Liver (tissue), 9 donors: ENCODE measurements around the gene PRRX1. TPM values are rescaled to one million over a fixed set of nuclear protein-coding genes. Genes with fewer than 3 reads are reported as not detected.

Experiments
- DNase-seq: peaks from one replicate; pipeline ENCODE4 v3.0.0-alpha.2; 2017; ENCODE audit warnings: low spot score
- H3K27ac ChIP-seq, 2 donors: one replicate each; pipeline ENCODE4 v1.7.0; 2013; ENCODE audit warnings: inconsistent platforms in 2 of 2, low read length in 2 of 2, control low read depth in 1 of 2, low read depth in 1 of 2, mild to moderate bottlenecking in 1 of 2
- H3K27me3 ChIP-seq, 4 donors: one replicate each; pipeline versions ENCODE4 v1.6.1 to v1.7.0; 2013; ENCODE audit warnings: low read length in 3 of 4, inconsistent platforms in 1 of 4, mild to moderate bottlenecking in 1 of 4, moderate library complexity in 1 of 4; ENCODE audit not compliant: control insufficient read depth in 4 of 4, insufficient read depth in 4 of 4
- H3K36me3 ChIP-seq, 4 donors: one replicate each; pipeline versions ENCODE4 v1.6.1 to v1.7.0; 2013; ENCODE audit warnings: low read length in 3 of 4, mild to moderate bottlenecking in 3 of 4, low read depth in 1 of 4, moderate library complexity in 1 of 4; ENCODE audit not compliant: control insufficient read depth in 4 of 4, insufficient read depth in 3 of 4
- H3K4me1 ChIP-seq, 4 donors: one replicate each; pipeline versions ENCODE4 v1.6.1 to v1.7.0; 2013; ENCODE audit warnings: low read length in 3 of 4, mild to moderate bottlenecking in 3 of 4, moderate library complexity in 1 of 4; ENCODE audit not compliant: control insufficient read depth in 4 of 4, insufficient read depth in 4 of 4
- H3K4me3 ChIP-seq, 3 donors: one replicate each; pipeline versions ENCODE4 v1.6.1 to v1.7.0; 2013; ENCODE audit warnings: low read length in 3 of 3, control low read depth in 1 of 3, low read depth in 1 of 3, mild to moderate bottlenecking in 1 of 3
- H3K9ac ChIP-seq, 2 donors: one replicate each; pipeline ENCODE4 v1.7.0; 2013; ENCODE audit warnings: low read length in 2 of 2, mild to moderate bottlenecking in 2 of 2, moderate library complexity in 2 of 2, control low read depth in 1 of 2, low read depth in 1 of 2
- H3K9me3 ChIP-seq, 4 donors: one replicate each; pipeline versions ENCODE4 v1.6.1 to v1.7.0; 2013; ENCODE audit warnings: low read length in 3 of 4; ENCODE audit not compliant: control insufficient read depth in 4 of 4
- CTCF ChIP-seq: fragments of 150-350 bp; IDR thresholded peaks from 2 replicates; pipeline ENCODE4 v1.5.1; 2017; ENCODE audit warnings: improper control_type of control experiment, low read depth, low read length; ENCODE audit not compliant: missing input control
- FOXA2 ChIP-seq: IDR thresholded peaks from 2 replicates; pipeline ENCODE4 v1.6.1; 2016; ENCODE audit warnings: antibody characterized with exemption
- HNF4A ChIP-seq, 2 donors: conservative IDR thresholded peaks; 2 replicates each; pipeline ENCODE4 v1.6.1; 2016; ENCODE audit warnings: antibody characterized with exemption in 2 of 2, mild to moderate bottlenecking in 2 of 2
- HNF4G ChIP-seq: IDR thresholded peaks from 2 replicates; pipeline ENCODE4 v1.6.1; 2016; ENCODE audit warnings: antibody characterized with exemption
- JUND ChIP-seq, 2 donors: IDR thresholded peaks; 2 replicates each; pipeline ENCODE4 v1.6.1; 2016; ENCODE audit warnings: antibody characterized with exemption in 2 of 2
- NR2F2 ChIP-seq: IDR thresholded peaks from 2 replicates; pipeline ENCODE4 v1.6.1; 2016; ENCODE audit warnings: antibody characterized with exemption
- RAD21 ChIP-seq, 2 donors: IDR thresholded peaks; 2 replicates each; pipeline ENCODE4 v1.6.1; 2016; ENCODE audit warnings: antibody characterized with exemption in 2 of 2, mild to moderate bottlenecking in 2 of 2
- RXRA ChIP-seq, 2 donors: IDR thresholded peaks; 2 replicates each; pipeline ENCODE4 v1.6.1; 2017 to 2018; ENCODE audit warnings: antibody characterized with exemption in 2 of 2, mild to moderate bottlenecking in 1 of 2
- SP1 ChIP-seq: IDR thresholded peaks from 2 replicates; pipeline ENCODE4 v1.6.1; 2018; ENCODE audit warnings: antibody characterized with exemption, mild to moderate bottlenecking
- TAF1 ChIP-seq: conservative IDR thresholded peaks from 2 replicates; pipeline ENCODE4 v1.6.1; 2016; ENCODE audit warnings: antibody characterized with exemption, mild to moderate bottlenecking
- WGBS: extraction: QIAGEN DNeasy Blood & Tissue Kit; methylation state at CpG from one replicate; pipeline ENCODE4 v1.1.7; 2013; 5-methylcytosine and 5-hydroxymethylcytosine counted together
- polyA plus RNA-seq, 2 donors: library from polyadenylated mRNA; stranded (reverse) in 1 of 2; unstranded in 1 of 2; fragments of 200-250 nt in 1 of 2; fragments of >200 nt in 1 of 2; fragmentation: Nextera tagmentation in 1 of 2; extraction: Ambion mirVana in 1 of 2; gene quantifications; one replicate each; pipeline versions ENCODE4 v1.2.1 to v1.2.3, GENCODE V29; 2013 to 2015
- total RNA-seq, 2 donors: library from RNA; depleted of rRNA; stranded (reverse); fragments of >200 nt; gene quantifications; one replicate each; pipeline ENCODE4 v1.2.3, GENCODE V29; 2014
- donor health status: healthy.
- donor health status: healthy.
- donor health status: healthy.
- donor health status: healthy.
- donor health status: healthy.

PRRX1 gene
- total and polyA plus RNA-seq, 4 donors, result under 0.01 to 0.37 (median 0.25) TPM; not detected in 1

- 14% methylated on average over 22 of the region's 22 CpGs for WGBS
- TF ChIP-seq RXRA (IDR thresholded peaks at IDR 0.05), result no peak
- TF ChIP-seq SP1, result no peak
- TF ChIP-seq CTCF, result no peak
- TF ChIP-seq JUND (IDR thresholded peaks at IDR 0.05), result no peak
- TF ChIP-seq FOXA2, result no peak
- no peak for TF ChIP-seq NR2F2
- no peak for TF ChIP-seq HNF4G
- no peak for TF ChIP-seq TAF1
- no peak for TF ChIP-seq HNF4A (conservative IDR thresholded peaks at IDR 0.05)
- peaks cover 11 to 24% (median 17%) of the 10 kb centered on the region in 4 donors for H3K27me3 ChIP-seq
Observed at GRCh38 chr1:170669586-170670530, 5.9 kb downstream of the PRRX1 start.

GRCh38 chr1:170670802-170671628 is 7.1 kb downstream of the PRRX1 start:
- peak; percentile 46 for DNase-seq

More at GRCh38 chr1:170669586-170670530, 5.9 kb downstream of the PRRX1 start:
- H3K27ac ChIP-seq, result no peak overlapping the region
- peaks cover 0 to 6% (median under 1%) of the 10 kb centered on the region in 4 donors for H3K4me1 ChIP-seq
- no peak overlapping the region for H3K9ac ChIP-seq
- no peaks in the 10 kb centered on the region for H3K36me3 ChIP-seq
- DNase-seq, result no peak
- no peak overlapping the region for H3K4me3 ChIP-seq
- no peaks in the 10 kb centered on the region for H3K9me3 ChIP-seq

More at GRCh38 chr1:170670802-170671628, 7.1 kb downstream of the PRRX1 start:
- Histone ChIP-seq H3K27me3 (peaks cover 11 to 24% (median 14%) of the 10 kb centered on the region in 4 donors), H3K9ac (no peak overlapping the region), H3K9me3 (no peaks in the 10 kb centered on the region), H3K4me3 (no peak overlapping the region), H3K36me3 (no peaks in the 10 kb centered on the region), H3K27ac (no peak overlapping the region), H3K4me1 (peaks cover 0 to 3% (median 0%) of the 10 kb centered on the region in 4 donors)
- TF ChIP-seq RAD21 (IDR thresholded peaks at IDR 0.05), result peak; percentile 49 to 50
- TF ChIP-seq RXRA (IDR thresholded peaks at IDR 0.05), result no peak
- TF ChIP-seq CTCF, result peak; percentile 15
- WGBS, result 7% methylated on average over 29 of the region's 29 CpGs
